ENCODE measurements around the gene CLBA1.

Gene CLBA1

DNA sequence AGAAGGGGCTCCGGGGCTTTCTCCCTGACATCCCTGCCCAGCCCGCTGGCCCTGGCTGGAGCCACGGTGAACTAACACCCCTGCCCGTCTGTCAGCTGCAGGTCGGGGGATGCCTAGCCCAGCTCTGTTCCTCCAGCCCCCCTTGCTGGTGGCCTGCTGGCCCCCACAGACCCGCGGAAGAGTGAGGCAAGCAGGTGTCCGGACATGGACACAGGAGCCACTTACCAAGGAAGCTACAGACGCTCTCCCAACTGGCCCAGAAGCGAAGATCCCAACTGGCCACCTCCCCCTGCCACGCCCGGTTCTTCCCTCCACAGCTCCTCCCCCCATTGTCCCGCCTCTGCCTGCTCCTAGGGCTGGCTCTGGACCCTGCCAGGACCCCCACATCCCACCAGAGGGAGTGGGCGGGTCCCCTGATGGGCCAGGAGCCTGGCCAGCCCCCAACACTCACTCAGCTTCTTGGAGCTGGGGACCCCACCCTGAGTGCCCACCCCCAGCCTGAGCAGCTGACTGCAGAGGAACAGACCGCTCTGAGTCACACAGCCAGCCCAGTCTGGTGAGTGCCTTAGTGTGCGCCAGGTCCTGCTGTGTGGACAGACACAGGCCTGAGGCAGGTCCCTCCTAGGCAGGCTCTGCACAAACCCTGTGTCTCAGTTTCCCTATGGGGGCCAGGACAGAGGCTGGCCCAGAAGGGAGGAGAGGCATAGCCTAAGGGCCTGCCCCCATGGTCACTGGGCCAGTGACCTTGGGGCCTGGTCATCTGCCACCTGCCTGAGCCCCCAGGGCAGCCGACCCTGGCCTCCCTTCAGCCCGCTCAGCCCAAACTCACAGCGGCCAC lies 15.1 kb upstream of the CLBA1 start:
- no peak for DNase-seq

DNA sequence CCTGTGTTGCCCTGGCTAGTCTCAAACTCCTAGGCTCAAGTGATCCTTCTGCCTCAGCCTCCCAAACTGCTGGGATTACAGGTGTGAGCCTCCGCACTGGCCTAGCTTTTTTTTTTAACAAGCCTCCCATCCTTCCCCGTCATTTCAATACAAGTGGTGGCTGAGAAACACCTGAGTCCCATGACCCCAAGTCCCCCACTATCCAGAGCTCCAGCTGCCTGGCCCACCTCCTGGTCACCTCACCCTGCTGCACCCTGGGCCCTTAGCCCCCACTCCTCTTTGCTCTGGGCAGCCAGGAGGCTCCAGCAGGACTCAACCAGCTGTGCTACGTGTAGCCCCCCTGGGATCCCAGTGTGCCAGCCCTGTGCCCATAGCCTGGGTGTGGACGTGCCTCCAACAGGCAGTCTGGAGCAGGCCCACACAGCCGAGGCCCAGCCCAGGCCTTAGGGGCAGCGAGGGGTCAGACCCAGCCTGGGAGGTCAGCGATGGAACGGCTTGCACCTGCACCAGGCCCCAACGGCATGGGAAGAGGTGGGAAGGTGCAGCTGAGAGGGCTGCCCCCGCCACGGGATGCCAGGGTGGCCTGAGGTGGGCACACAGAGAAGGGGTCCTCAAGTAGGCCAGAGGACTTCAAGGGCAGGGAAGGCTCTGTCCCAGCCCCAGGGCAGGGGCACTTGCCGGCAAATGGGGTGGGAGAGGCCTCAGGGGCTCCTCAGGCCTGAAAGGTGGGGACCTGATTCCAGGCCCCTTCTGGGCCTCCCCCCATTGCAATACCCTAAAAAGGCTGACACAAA lies 13.9 kb upstream of the CLBA1 start:
- DNase-seq, result no peak

DNA sequence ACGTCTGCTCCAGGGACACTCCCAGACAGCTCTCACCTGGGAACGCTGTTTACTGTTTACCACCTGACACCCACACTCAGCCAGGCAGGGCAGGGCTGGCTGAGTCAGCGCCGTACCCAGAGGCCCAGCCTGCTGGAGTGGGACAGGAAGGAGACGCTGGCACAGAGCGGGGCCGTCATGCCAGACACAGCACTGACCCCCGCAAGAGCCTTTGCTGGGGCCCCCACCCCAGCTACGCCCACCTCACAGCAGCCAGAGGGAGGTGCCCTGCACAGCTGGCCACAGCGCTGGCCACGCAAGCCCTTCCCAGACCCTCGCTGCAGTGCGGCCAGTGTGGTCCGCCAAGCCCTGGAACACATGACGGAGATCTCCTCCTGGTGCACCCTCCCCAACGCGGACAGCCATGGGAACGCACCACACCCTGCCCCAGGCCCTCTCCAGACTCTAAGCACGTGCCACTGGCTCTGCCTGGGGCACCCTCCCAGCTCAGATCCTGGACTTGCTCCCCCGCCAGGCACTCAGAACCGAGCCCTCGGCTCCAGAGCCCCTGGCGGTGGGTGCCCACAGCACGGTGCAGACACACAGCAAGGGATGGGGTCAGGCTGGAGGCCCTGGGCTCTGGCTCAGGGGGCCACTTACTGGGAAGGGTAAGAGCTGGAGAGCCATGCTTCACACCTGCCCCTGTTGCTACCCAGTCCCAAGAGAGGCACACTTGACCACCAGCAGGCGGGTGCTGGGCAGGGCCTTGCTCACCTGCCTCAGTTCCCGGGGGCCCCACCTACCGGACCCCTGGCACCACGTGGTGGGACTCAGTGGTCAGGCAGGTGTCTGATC lies 13.1 kb upstream of the CLBA1 start:
- no peak for DNase-seq

DNA sequence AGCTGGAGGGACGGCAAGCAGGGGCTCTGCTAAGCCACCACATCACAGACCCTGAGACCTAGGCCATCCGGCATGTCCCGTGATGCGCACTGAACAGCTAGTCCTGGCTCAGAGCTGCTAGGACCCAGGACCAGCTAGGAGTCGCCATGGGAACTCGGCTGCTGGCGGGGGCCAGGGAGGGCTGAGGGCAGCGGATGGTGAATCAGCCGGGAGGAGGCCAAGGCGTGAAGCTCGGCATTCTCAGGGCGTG lies 12.5 kb upstream of the CLBA1 start:
- no peak for DNase-seq

DNA sequence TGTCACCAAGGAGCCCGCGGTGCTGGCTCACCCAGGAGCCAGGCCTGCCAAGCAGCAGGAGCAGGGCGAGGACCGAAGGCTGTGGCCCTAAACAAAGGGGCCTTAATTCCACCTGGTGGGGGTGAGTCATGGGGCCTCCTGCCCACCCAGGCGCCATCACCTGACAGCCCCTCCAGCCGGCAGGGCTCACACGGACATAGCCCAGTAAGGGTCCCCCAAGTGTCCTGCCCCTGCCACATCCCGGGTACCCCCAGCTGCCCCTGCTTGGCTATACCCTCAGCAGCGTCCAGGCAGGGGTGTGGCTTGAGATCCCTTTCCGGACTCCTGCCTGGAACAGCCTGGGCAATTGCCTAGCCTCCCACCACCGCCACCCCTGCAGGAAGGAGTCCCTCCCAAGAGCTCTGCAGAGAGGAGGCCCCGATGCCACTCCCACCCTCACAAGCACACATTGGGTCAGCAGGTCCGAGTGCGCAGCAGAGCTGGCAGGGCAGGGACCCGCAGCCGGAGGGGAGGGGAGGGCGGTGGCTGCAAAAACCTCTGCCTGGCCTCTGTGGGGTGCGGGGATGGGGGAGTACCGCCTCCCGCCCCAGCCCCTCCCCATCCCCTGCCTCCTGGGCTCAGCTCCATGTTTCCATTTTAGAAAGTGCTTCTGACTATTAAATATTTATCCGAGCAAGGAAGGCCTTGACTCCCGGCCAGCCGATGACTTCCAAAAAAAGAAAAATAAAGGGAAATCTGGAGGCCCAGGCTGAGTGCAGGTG lies 12.0 kb upstream of the CLBA1 start:
- no peak for DNase-seq

DNA sequence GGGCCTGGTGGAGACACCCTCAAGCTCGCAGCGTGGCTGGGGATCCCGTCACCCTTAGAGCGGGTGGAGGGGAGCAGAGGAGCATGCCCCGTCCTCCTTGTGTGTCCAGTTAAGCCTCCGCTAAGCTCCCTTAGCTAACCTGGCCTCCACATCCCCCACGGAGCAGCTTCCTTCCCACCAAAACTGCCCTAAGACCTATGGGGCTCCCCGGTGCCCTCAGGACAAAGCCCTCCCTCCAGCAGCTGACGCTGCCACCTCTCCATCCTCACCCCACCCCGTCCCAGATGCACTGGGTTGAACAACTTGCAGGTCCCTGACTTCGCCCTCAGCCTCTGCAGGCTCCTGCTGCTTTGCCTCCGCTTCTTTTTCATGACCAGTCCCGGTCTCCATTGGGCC lies 11.4 kb upstream of the CLBA1 start:
- no peak for DNase-seq

DNA sequence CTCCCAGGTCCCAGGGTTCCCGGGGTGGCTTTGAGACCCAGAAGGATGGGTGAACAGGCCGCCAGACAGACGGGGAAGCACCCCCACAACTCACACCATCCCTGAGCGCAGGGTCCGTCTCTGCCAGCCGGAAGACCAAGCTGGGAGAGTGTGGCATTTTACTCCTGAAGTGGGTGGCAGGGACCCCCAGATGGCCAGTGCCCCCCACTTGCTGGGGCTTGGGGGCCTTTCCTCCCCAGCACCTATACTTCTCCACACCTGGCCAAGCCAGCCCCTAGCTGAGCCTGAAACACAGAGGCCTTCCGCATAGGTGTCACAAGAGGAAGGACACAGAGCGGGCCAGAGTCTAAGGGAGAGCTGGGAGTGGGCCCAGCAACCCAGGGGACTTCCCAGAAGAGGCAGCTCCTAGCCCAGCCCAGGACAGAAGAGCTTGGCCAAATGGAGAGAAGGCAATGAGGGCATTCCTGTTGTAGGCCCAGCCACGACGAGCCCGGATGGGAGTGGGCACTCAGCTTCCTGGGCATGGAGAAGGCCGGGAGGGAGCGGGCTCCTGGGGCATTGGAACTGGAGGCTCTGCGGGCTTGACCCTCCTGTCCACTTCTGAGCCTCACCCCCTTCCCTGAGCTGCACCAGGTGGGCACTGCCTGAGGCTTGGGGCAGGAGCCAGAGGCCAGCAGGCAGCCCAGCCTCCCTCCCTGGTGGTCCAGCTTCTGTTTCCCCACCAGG lies 10.8 kb upstream of the CLBA1 start:
- no peak for DNase-seq

DNA sequence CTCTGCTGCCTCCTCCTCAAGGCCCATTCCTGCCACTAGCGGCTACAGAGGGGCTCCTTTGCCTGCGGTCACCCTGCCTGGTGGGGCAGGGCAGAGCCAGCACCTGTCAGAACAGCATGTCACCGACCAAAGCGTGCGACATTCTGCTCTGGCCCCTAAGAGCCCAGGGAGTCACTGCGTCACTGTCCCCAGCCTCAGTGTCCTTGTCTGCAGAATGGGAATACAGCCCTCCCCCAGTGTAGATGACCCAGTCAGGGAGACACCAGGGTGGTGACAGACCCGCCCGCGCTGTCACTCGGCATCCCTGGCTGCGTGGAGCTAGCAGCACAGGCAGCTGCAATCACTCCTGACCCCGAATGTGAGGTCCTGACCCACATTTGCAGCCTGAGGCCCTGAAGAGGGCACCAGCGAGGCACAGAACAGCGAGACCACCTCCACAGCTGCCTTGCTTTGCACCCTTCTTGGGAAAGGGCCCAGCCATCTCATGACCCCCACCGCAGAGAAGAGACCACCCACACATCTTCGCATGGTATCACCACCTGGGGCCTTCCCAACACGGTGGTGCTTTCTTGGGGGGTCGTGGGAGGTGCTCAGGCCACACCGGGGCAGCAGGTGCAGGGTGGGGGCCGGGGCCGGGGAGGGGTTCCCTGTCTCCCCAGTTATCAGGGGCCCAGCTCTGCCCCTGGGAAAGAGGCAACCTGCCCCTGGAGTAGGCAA lies 9.9 kb upstream of the CLBA1 start:
- DNase-seq, result peak; percentile 60

DNA sequence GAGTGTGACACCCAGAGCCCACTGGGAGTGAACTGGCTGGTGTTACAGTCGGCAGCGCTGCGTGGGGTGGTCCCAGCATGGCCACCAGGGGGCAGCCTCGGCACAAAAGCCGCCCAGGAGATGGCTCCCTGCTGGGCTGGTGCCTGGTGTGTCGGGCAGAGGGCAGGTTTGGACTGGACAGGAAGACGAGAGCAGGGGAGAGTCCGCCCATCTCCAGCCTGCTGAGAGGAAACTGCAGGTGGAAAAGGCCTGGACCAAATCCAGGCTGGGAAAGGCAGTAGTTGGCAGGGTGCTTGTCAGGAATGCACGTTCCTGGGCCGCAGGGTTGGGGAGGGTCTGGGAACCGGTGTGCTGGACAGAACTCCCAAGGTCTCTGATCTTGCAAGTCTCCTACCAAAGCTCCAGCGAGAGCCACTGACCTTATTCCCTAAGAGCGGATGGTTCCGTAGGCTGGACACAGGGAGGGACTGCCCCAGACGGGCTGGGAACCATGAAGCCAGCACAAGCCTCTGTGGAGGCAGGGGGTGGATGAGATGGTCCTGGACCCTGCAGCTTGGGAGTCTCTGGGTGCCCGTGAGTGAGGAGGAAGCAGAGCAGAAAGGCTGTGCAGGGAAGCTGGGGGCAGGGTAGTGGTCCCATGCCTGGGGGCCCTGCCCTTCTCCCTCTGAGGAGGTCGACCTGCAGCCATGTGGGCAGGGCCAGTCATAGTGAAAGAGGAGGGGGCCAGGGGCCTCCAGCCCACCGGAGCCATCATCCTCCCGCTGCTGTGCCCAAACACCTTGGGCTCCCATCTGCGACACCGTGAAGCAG lies 9.2 kb upstream of the CLBA1 start:
- DNase-seq, result peak; percentile 88

DNA sequence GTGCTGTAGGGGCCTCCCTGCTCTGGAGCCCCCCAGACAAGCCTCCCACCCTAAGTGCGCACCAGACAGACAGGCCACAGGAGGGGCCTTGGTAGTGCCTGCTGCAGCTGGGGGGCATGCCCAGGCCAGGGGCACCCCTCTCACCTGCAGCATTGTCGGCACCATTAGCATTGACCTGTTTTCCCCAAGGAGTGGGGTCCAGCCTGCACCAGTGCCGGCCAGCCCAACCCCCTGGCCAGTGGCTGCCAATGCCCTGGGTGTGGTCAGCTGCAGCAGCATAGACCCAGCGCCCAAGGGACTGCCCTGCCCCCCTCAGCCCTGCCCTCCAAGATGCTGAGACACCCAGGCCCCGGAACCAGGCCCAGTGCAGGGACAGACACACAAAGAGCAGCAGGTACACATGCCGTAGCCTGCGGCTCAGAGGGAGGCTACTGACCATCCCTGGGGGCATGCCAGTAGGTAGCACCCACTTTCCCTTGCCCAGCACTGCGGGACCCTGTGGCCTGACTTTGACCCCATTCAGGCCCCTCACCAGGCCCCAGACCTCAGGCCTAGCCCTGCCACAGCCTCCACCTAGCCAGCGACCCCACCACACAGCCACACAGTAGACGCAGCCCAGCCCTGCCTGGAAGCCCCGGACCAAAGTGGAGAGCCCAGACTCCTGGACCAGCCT lies 8.4 kb upstream of the CLBA1 start:
- no peak for DNase-seq

DNA sequence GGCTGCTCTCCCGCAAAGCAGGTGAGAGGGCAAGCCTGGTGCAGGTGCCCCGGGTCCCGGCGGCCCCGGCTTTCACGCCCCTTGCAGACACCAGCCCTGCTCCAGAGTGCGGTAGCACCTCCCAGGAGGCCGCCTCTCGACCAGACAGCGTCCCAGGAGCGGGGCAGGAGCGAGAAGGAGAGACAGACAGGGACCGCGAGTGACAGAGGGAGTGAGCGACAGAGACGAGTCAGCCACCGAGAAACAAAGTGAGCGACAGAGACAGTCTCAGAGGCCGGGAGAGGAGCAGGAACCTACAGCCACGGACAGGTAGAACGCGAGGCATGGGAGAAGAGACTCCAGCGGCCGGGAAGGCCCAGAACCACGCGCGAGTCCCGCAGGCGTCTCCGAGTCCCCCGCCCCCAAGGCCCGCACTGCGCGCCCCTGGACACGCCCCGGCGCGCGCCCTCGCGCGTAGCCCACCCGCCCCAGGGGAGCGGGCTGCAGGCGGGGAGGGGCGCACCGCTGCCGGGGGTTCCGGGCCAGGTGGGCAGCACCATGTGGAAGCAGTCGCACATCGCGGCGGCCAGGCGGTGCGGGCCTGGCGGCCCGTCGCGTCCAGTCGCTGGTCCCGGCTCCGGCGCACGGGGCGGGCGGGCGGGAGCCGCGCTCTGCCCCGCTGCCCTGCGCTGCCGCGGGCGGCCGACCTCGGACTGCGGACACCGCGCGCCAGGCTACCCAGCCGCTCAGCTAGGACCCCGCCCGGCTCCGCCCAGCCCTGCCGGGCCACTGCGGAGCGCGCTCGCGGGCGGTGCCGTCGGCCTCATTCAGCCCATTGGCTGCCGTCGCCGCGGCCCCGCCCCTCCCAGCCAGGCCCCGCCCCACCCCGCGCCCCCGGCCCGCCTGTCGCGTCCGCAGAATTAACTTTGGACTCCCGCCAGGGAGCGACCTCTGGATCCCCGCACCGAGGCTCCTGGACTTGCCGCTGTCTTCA lies 7.6 kb upstream of the CLBA1 start, which contains the start of gene AHNAK2:
AHNAK2 (minus strand) TSS at position 694 of the 973 bp plus-strand sequence; CDS start at position 557, 137 bp downstream.
- DNase-seq, result peak; percentile 88

DNA sequence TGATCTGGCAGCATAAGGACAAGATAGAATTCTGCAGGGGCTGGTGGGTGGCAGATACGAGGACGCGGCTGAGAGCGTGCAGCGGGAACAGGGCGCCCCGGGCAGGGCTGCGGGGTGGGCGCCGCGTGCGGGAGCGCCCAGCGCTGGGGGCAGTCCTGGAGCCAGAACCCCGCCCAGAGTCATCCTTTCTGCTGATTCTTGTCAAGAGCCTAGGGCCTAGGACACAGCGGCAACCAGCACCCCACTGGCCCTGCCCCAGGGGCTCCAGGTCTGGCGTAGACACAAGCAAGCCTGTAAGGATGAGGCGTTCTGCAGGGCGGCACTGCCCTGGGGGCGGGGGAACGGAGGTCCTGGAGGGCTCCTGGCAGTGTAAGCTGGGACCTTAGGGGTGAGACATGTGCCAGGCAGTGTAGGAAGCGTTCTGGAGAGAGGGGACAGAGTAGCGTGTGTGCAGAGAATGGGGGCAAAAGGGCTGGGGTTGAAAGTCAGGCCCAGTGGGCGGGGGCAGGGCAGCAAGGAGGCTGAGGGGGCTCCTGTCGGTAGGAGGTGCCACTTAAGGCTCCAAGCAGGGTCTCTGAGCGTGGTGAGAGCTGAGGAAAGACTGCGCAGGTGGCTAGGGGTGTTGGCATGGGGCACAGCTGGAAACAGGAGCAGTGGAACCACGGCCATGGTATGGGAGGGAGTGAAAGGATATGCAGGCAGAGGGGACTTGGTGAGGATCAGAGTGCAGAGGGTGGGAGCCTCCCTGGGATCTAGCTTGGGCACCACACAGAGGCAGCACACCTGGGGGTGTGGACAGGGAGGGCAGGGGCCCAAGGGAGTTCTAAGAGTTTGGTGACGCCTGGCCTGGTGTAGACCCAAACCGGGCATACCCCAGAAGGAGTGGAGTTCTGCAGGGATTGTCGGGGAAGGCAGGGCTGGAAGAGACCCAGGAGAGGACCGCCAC lies 6.6 kb upstream of the CLBA1 start:
- peak; percentile 27 for DNase-seq

DNA sequence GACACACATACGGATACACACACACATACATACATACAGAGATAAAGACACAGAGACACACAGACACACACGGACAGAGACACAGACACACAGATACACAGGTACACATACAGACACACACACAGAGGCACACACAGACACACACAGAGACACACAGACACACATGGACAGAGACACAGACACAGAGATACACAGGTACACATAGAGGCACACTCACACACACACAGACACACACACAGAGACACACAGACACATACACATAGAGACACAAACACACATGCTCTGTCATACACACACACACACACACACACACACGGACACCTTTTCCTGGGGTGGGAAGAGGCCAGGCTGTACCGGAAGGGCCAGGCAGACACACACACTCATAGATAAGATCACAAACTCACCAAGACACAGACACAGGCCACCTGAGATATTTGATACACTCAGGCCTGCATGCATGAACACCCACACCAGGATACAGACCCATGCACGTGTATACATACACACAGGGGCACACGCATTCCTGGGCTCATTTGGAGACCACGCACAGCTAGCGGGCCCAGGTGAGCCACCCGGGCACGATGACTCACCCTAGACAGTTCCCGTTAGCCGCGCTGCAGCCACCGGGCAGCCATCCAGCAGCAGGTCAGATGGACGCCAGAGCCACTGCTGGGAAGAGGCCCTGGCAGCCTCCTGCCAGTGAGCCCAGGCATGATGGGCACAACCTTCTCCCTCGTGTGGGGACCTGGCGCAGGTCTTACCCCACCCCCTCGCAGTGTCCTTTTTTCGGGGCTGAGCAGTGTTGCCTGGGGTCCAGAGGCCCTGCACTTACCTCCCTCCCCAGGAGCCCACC lies 5.6 kb upstream of the CLBA1 start:
- no peak for DNase-seq

DNA sequence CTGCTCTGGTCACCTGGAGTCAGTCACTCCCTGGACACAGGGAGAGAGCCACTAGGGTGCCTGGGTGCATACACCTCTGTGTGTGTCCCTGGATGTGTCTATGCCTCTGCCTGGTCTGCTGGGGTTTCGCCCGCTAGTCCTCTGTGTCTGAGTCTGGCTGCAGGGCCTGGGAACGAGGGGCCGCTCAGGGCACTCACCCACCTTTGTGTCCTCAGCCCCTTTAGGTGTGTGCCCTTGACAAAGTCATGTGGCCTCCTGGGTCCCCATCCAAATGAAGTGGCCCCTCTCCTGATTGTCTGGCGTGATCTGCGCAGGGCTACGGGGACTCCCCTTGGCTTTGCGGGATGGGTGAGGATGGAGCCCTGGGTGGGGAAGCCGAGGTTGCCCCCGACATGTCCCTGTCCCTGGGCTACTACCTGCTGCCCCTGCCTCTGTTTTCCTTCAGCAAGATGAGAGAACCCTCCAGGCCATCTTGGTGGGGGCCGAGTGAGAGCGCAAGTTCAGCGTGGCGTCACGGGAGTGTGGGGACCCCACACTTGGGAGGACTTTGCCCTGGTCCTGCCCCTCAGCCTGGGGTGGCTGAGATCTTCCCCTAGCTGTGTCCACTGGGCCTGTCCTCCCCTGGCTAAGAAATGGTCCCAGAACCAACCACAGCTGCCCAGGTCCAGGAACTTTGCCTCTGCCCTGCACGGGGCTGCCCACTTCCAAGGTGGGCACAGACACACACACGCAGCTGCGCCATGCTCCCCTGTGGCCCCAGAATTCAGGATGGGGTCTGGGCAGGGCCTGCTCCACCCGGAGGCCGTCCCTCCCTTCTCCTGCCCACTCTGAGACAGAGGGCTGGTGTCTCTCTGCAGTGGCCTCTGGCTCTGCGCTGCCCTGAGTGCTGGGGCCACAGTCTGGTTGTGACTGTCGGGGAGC lies 4.7 kb upstream of the CLBA1 start:
- no peak for DNase-seq

Measured in hematopoietic multipotent progenitor cell treated with erythropoietin and hydrocortisone succinate and interleukin-3 and kit ligand, for 6 days (in vitro differentiated cells).